NK-92 treated with Interleukin-12 subunit alpha and Interleukin-12 subunit beta, amount 100 ng/mL, for 24 hours (cell line): ENCODE results near the gene PRF1.

ENCODE experiments used
- DNase-seq: peaks from one replicate; lab custom pipeline; 2025; lab: John Stamatoyannopoulos, UW

PRF1 gene

GRCh38 chr10:70576803-70577517, 25.6 kb downstream of the PRF1 start:
- no peak for DNase-seq

- peak; percentile 74 for DNase-seq
Measured at GRCh38 chr10:70575874-70576802, 26.4 kb downstream of the PRF1 start.

DNA sequence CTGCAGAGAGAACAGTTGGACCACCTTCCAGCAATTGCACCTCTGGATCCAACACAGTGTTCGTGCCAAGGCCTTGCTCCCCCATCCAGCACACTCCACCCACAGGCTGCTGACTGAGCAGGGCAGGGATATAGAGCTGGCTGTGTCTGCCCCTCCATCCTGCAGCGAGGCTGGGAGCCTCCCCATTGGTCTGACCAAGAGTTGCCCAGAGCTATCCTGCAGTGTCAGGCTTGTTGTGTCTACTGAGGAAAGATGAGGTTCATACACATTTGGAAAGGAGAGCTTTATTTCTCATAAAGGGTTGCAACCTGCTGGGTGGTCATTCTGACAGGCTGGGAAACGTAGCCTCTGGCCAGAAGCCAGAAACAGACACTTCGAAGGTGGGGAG, 27.1 kb downstream of the PRF1 start:
- DNase-seq, result no peak

- DNase-seq, result no peak
Measured at GRCh38 chr10:70573599-70574506, 28.7 kb downstream of the PRF1 start.

GRCh38 chr10:70571636-70572439, 30.7 kb downstream of the PRF1 start:
- no peak for DNase-seq

DNA sequence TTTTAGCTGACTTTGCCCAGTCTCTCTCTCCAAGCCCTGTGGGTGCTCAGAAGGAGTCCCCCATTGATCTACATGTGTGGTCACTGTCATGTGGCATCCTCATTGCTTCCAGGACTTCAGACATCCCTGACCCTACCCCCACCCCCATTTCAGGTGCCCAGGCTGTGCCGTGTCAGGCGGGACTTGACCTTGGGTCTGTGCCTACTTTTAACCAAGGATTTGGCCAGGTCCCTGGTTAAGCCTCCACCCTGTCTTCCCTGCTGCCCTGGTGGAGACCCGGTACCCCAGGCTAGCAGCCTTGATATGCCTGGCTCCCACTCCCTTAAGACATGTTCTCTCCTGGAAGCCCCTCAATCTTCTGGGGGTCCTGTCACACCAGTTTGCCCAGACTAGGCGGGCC, 31.3 kb downstream of the PRF1 start:
- no peak for DNase-seq

GRCh38 chr10:70568781-70569495, 33.6 kb downstream of the PRF1 start:
- no peak for DNase-seq

- DNase-seq, result no peak
Measured at GRCh38 chr10:70568113-70568512, 34.4 kb downstream of the PRF1 start.

DNA sequence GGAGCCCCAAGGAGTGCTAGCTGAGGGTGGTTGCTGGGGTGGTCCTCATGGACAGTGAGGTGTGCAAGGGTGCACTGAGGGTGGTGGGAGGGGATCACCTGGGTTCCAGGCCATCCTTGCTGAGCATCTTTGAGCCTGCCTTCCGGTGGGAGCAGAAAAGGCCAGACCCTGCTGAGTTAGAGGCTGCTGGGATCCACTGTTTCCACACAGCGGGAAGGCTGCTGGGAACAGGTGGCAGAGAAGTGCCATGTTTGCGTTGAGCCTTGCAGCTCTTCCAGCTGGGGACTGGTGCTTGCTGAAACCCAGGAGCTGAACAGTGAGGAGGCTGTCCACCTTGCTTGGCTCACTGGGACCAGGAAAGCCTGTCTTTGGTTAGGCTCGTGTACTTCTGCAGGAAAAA, 34.9 kb downstream of the PRF1 start:
- no peak for DNase-seq

DNA sequence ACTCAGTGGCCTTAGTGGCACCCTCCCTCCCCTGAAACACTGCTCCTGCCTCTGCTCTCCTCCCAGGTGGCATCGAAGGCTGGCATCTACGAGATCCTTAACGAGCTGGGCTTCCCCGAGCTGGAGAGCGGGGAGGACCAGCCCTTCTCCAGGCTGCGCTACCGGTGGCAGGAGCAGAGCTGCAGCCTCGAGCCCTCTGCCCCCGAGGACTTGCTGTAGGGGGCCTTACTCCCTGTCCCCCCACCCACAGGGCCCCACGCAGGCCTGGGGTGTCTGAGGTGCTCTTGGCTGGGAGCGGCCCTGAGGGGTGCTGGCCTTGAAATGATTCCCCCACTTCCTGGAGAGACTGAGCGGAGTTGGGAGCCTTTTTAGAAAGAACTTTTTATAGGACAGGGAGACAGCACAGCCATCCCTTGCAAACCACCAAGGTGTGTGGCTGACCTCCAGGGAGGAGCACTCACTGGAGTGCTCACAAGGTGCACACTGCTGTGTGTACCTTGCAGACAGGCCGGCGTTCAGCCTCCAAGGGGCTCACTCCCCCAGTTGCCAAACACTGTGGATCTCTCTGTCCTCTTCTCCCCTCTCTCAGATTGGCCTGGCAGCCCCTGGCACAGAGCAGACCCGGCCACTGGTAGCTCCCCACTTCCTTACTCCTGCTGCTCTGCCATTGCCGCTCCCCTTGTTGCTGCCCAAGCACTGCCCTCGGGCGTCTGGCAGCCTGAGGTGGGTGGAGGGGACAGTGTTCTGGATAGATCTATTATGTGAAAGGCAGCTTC, 35.8 kb downstream of the PRF1 start:
- no peak for DNase-seq

GRCh38 chr10:70565556-70566514, 36.7 kb downstream of the PRF1 start:
- DNase-seq, result no peak

GRCh38 chr10:70564901-70565351, 37.6 kb downstream of the PRF1 start:
- no peak for DNase-seq

- DNase-seq, result no peak
Measured at GRCh38 chr10:70564113-70564725, 38.3 kb downstream of the PRF1 start.

DNA sequence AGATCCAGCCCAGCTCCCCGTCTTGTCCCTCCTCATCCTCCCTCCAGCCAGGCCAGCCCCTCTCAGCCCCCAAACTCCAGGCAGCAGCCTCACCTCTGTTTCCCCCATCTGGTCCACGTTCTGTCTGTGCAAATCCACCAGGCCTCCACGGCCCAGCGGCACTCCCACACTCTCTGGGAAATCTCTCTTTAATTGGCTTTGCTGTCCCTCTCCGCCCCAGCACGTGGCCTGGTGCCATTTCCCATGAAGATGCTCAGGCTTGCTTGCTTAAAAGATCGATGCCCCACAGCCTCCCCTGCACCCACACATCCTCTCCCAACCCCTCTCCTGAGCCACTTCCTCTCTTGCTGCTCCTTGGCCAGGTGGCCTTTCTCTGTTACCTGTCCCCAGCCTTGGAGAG, 39.3 kb downstream of the PRF1 start:
- no peak for DNase-seq

- DNase-seq, result no peak
Measured at GRCh38 chr10:70562036-70562755, 40.3 kb downstream of the PRF1 start.

DNA sequence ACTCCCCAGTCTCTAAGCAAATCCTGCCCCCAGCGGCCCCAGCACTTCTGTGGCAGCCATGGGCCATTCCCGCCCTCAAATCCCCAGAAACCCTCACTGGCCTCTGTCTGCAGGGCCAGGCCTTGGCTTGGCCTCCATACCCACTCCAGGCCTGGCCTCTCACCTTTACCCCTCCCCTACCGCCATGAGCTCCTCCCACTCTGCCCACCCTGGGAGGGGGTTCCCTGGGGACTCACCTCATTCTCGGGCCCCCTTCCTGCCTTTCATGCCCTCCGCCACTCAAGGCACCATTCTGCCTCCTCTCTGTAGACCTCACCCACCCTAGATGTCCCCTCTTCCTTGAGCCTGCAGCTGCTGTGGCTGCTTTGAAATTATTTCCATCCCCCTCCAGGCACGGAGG, 41.0 kb downstream of the PRF1 start:
- DNase-seq, result no peak

DNA sequence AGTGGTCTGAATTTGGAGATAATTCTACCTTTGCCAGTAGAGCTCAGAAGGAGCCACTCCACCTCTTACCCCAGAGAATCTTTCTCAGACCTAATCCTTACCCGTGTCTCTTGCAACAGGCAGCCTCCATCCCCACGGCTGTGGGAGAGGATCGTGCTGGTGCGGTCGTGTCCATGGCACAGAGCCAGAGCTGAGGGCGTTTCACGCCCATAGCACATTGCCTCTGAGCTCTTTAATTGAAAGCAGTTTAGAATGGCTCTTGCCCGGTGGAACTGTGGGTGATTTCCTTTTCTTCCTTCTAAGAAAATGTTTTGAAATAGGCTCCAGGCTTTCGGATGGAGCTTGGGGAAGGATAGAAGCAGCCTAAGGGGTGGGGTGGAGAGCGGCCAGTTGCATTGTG, 41.5 kb downstream of the PRF1 start:
- no peak for DNase-seq

DNA sequence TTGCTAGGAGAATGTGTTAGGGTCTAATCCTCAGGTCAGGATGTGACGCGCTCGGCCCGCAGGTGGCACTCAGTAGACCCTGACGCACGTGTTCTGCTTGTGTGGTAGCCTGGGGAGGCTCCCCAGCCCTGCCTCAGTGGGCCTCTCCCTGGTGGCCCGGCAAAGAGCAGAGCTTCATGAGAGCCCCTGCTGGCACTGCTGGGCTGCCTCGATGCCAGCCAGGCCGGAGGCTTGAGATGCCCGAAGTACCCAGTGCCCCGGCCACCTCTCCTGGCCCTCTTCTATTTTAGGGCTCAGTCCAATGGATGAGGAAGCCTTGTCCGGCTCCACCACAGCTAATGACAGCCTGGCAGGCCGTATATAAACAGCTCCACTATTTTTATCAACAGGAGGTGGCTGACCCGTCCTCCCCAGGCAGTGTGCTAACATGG, 42.0 kb downstream of the PRF1 start:
- no peak for DNase-seq
